ENCODE results near the gene LCN6.

The LCN6 gene

GRCh38 chr9:136695955-136696354 lies 52.4 kb downstream of the LCN6 start:
- Histone ChIP-seq H3K4me1 (ENCODE audit: control insufficient read depth in 5 of 5, insufficient read depth in 5 of 5, low read length in 5 of 5) (peaks cover 0 to 44% (median 33%) of the 10 kb centered on the region in 5 donors), H3K9ac (ENCODE audit: low read length in 5 of 5) (no peak overlapping the region), H3K9me3 (ENCODE audit: control insufficient read depth in 5 of 5, low read length in 5 of 5) (no peaks in the 10 kb centered on the region), H3K4me3 (ENCODE audit: low read depth in 1 of 5, low read length in 5 of 5) (no peak overlapping the region), H3K27ac (ENCODE audit: low read depth, low read length) (no peak overlapping the region), H3K27me3 (ENCODE audit: control insufficient read depth in 5 of 5, insufficient read depth in 4 of 5, low read length in 5 of 5) (peaks cover 0 to 4% (median 0%) of the 10 kb centered on the region in 5 donors), H3K36me3 (ENCODE audit: control insufficient read depth in 5 of 5, insufficient read depth in 5 of 5, low read length in 5 of 5) (no peaks in the 10 kb centered on the region)

GRCh38 chr9:136695435-136695895 lies 52.9 kb downstream of the LCN6 start:
- H3K36me3 ChIP-seq (ENCODE audit: control insufficient read depth in 5 of 5, insufficient read depth in 5 of 5, low read length in 5 of 5), result no peaks in the 10 kb centered on the region
- H3K4me3 ChIP-seq (ENCODE audit: low read depth in 1 of 5, low read length in 5 of 5), result no peak overlapping the region
- H3K9ac ChIP-seq (ENCODE audit: low read length in 5 of 5), result no peak overlapping the region
- H3K27me3 ChIP-seq (ENCODE audit: control insufficient read depth in 5 of 5, insufficient read depth in 4 of 5, low read length in 5 of 5), result peaks cover 0 to 4% (median 0%) of the 10 kb centered on the region in 5 donors
- no peak overlapping the region for H3K27ac ChIP-seq (ENCODE audit: low read depth, low read length)
- H3K9me3 ChIP-seq (ENCODE audit: control insufficient read depth in 5 of 5, low read length in 5 of 5), result no peaks in the 10 kb centered on the region
- H3K4me1 ChIP-seq (ENCODE audit: control insufficient read depth in 5 of 5, insufficient read depth in 5 of 5, low read length in 5 of 5), result peaks cover 0 to 44% (median 31%) of the 10 kb centered on the region in 5 donors

- peaks cover 0 to 4% (median 0%) of the 10 kb centered on the region in 5 donors for H3K27me3 ChIP-seq (ENCODE audit: control insufficient read depth in 5 of 5, insufficient read depth in 4 of 5, low read length in 5 of 5)
- H3K9me3 ChIP-seq (ENCODE audit: control insufficient read depth in 5 of 5, low read length in 5 of 5), result no peaks in the 10 kb centered on the region
- H3K36me3 ChIP-seq (ENCODE audit: control insufficient read depth in 5 of 5, insufficient read depth in 5 of 5, low read length in 5 of 5), result no peaks in the 10 kb centered on the region
- H3K4me1 ChIP-seq (ENCODE audit: control insufficient read depth in 5 of 5, insufficient read depth in 5 of 5, low read length in 5 of 5), result peaks cover 0 to 44% (median 35%) of the 10 kb centered on the region in 5 donors
- no peak overlapping the region for H3K27ac ChIP-seq (ENCODE audit: low read depth, low read length)
- H3K4me3 ChIP-seq (ENCODE audit: low read depth in 1 of 5, low read length in 5 of 5), result no peak overlapping the region
- H3K9ac ChIP-seq (ENCODE audit: low read length in 5 of 5), result no peak overlapping the region
Measured at GRCh38 chr9:136694872-136695247, 53.5 kb downstream of the LCN6 start.

- Histone ChIP-seq H3K27ac (ENCODE audit: low read depth, low read length) (no peak overlapping the region), H3K4me1 (ENCODE audit: control insufficient read depth in 5 of 5, insufficient read depth in 5 of 5, low read length in 5 of 5) (peaks cover 0 to 48% (median 37%) of the 10 kb centered on the region in 5 donors), H3K27me3 (ENCODE audit: control insufficient read depth in 5 of 5, insufficient read depth in 4 of 5, low read length in 5 of 5) (peaks cover 0 to 4% (median 0%) of the 10 kb centered on the region in 5 donors), H3K4me3 (ENCODE audit: low read depth in 1 of 5, low read length in 5 of 5) (no peak overlapping the region), H3K9ac (ENCODE audit: low read length in 5 of 5) (no peak overlapping the region), H3K9me3 (ENCODE audit: control insufficient read depth in 5 of 5, low read length in 5 of 5) (no peaks in the 10 kb centered on the region), H3K36me3 (ENCODE audit: control insufficient read depth in 5 of 5, insufficient read depth in 5 of 5, low read length in 5 of 5) (no peaks in the 10 kb centered on the region)
Measured at GRCh38 chr9:136694163-136694871, 54.0 kb downstream of the LCN6 start.
